H9 (cell line): ENCODE results near the gene FOSL2. TPM values are rescaled to one million over a fixed set of nuclear protein-coding genes. Genes with fewer than 3 reads are reported as not detected.

Experiments
- DNase-seq: peaks from one replicate; pipeline ENCODE4 v3.0.0-alpha.2; 2017
- H2AFZ ChIP-seq: one replicate; pipeline ENCODE4 v1.6.1; 2013; ENCODE audit warnings: mild to moderate bottlenecking, low read length, control low read depth, moderate library complexity
- H2AK5ac ChIP-seq: 2 replicates; pipeline ENCODE4 v1.6.1; 2013; ENCODE audit warnings: low read length, control low read depth, mixed read lengths; ENCODE audit not compliant: insufficient read length
- H2BK120ac ChIP-seq: one replicate; pipeline ENCODE4 v1.6.1; 2013; ENCODE audit warnings: low read depth, mild to moderate bottlenecking, low read length, control low read depth, inconsistent platforms; ENCODE audit not compliant: poor library complexity, severe bottlenecking
- H2BK12ac ChIP-seq: 2 replicates; pipeline ENCODE4 v1.6.1; 2013; ENCODE audit warnings: low read length, control low read depth, mixed read lengths, low read depth; ENCODE audit not compliant: insufficient read length
- H2BK15ac ChIP-seq: 2 replicates; pipeline ENCODE4 v1.6.1; 2013; ENCODE audit warnings: low read depth, low read length, control low read depth
- H2BK20ac ChIP-seq: one replicate; pipeline ENCODE4 v1.6.1; 2013; ENCODE audit warnings: low read depth, mild to moderate bottlenecking, low read length, control low read depth, inconsistent platforms; ENCODE audit not compliant: poor library complexity, severe bottlenecking
- H2BK5ac ChIP-seq: 2 replicates; pipeline ENCODE4 v1.6.1; 2013; ENCODE audit warnings: low read length, control low read depth, mixed read lengths; ENCODE audit not compliant: insufficient read length
- H3K14ac ChIP-seq: 2 replicates; pipeline ENCODE4 v1.6.1; 2013; ENCODE audit warnings: low read length, control low read depth; ENCODE audit not compliant: insufficient read depth
- H3K18ac ChIP-seq: 2 replicates; pipeline ENCODE4 v1.6.1; 2013; ENCODE audit warnings: low read depth, mild to moderate bottlenecking, mixed read lengths, low read length, control low read depth; ENCODE audit not compliant: insufficient read length
- H3K23ac ChIP-seq: 2 replicates; pipeline ENCODE4 v1.6.1; 2013; ENCODE audit warnings: low read length, control low read depth, mixed read lengths, low read depth; ENCODE audit not compliant: insufficient read length
- H3K23me2 ChIP-seq: 2 replicates; pipeline ENCODE4 v1.6.1; 2013; ENCODE audit warnings: low read depth, mild to moderate bottlenecking, mixed read lengths, low read length, control low read depth; ENCODE audit not compliant: insufficient read length, poor library complexity, severe bottlenecking
- H3K27ac ChIP-seq: 2 replicates; pipeline ENCODE4 v1.5.1; 2013; ENCODE audit warnings: low read length, control low read depth, mixed read lengths, low read depth; ENCODE audit not compliant: insufficient read length
- H3K27me3 ChIP-seq: 2 replicates; pipeline ENCODE4 v1.6.1; 2013; ENCODE audit warnings: low read length, control low read depth, inconsistent platforms; ENCODE audit not compliant: insufficient read depth
- H3K4ac ChIP-seq: 2 replicates; pipeline ENCODE4 v1.6.1; 2013; ENCODE audit warnings: low read depth, mild to moderate bottlenecking, control low read depth, inconsistent platforms, low read length, moderate library complexity
- H3K4me1 ChIP-seq: 2 replicates; pipeline ENCODE4 v1.6.1; 2013; ENCODE audit warnings: low read length, control low read depth, inconsistent platforms; ENCODE audit not compliant: insufficient read depth
- H3K4me2 ChIP-seq: 2 replicates; pipeline ENCODE4 v1.6.1; 2013; ENCODE audit warnings: low read length, control low read depth, mixed read lengths; ENCODE audit not compliant: insufficient read length, insufficient read depth
- H3K56ac ChIP-seq: 2 replicates; pipeline ENCODE4 v1.6.1; 2013; ENCODE audit warnings: low read depth, mild to moderate bottlenecking, mixed read lengths, low read length, control low read depth; ENCODE audit not compliant: insufficient read length
- H3K79me1 ChIP-seq: 2 replicates; pipeline ENCODE4 v1.6.1; 2013; ENCODE audit warnings: low read depth, mild to moderate bottlenecking, moderate library complexity, low read length, control low read depth, inconsistent platforms; ENCODE audit not compliant: insufficient read depth, poor library complexity, severe bottlenecking
- H3K79me2 ChIP-seq: 2 replicates; pipeline ENCODE4 v1.6.1; 2013; ENCODE audit warnings: low read length, control low read depth, inconsistent platforms; ENCODE audit not compliant: insufficient read depth
- H3K9ac ChIP-seq: 2 replicates; pipeline ENCODE4 v1.6.1; 2013; ENCODE audit warnings: low read length, control low read depth, mixed read lengths; ENCODE audit not compliant: insufficient read length; ENCODE audit errors: extremely low read depth
- H3K9me3 ChIP-seq: one replicate; pipeline ENCODE4 v1.6.1; 2013; ENCODE audit warnings: low read depth, low read length, inconsistent platforms; ENCODE audit not compliant: control insufficient read depth
- H3T11ph ChIP-seq: one replicate; pipeline ENCODE4 v1.6.1; 2013; ENCODE audit warnings: mild to moderate bottlenecking, low read length, control low read depth, inconsistent platforms
- H4K20me1 ChIP-seq: one replicate; pipeline ENCODE4 v1.6.1; 2013; ENCODE audit not compliant: control insufficient read depth, insufficient read length, insufficient read depth
- H4K5ac ChIP-seq: 2 replicates; pipeline ENCODE4 v1.6.1; 2013; ENCODE audit warnings: low read depth, mild to moderate bottlenecking, mixed read lengths, low read length, control low read depth; ENCODE audit not compliant: insufficient read length
- H4K8ac ChIP-seq: replicated peaks from 2 replicates; pipeline ENCODE4 v1.6.1; 2013; ENCODE audit warnings: low read length, control low read depth, mixed read lengths, low read depth; ENCODE audit not compliant: insufficient read length
- H4K91ac ChIP-seq: 2 replicates; pipeline ENCODE4 v1.6.1; 2013; ENCODE audit warnings: low read depth, mild to moderate bottlenecking, moderate library complexity, mixed read lengths, low read length, control low read depth; ENCODE audit not compliant: insufficient read length
- H3K27ac Mint-ChIP-seq, 3 experiments: 2 replicates in 2 of 3; 3 replicates in 1 of 3; pipeline ENCODE4 v1.8.0; 2020 to 2021; ENCODE audit warnings: mixed read lengths in 3 of 3, mild to moderate bottlenecking in 1 of 3, moderate library complexity in 1 of 3
- H3K27me3 Mint-ChIP-seq: 2 replicates; pipeline ENCODE4 v1.8.0; 2021; ENCODE audit warnings: low read depth, mild to moderate bottlenecking, moderate library complexity, mixed read lengths
- H3K36me3 Mint-ChIP-seq, 3 experiments: 2 replicates in 2 of 3; 3 replicates in 1 of 3; pipeline ENCODE4 v1.8.0; 2020 to 2021; ENCODE audit warnings: low read depth in 3 of 3, mixed read lengths in 3 of 3; ENCODE audit not compliant: insufficient read depth in 1 of 3
- H3K4me1 Mint-ChIP-seq, 2 experiments: 2 replicates each; pipeline ENCODE4 v1.8.0; 2020; ENCODE audit warnings: mixed read lengths in 2 of 2
- H3K4me3 Mint-ChIP-seq, 2 experiments: 2 replicates in 1 of 2; 3 replicates in 1 of 2; pipeline ENCODE4 v1.8.0; 2020 to 2021; ENCODE audit warnings: mild to moderate bottlenecking in 2 of 2, mixed read lengths in 2 of 2, moderate library complexity in 1 of 2
- H3K9me3 Mint-ChIP-seq, 2 experiments: 2 replicates in 1 of 2; 3 replicates in 1 of 2; pipeline ENCODE4 v1.8.0; 2020; ENCODE audit warnings: mild to moderate bottlenecking in 2 of 2, mixed read lengths in 2 of 2, moderate library complexity in 1 of 2
- WGBS: extraction: QIAGEN DNeasy Blood & Tissue Kit; methylation state at CpG from one replicate; pipeline ENCODE4 v1.1.7; 2013; ENCODE audit warnings: missing lambda C conversion rate, low lambda C conversion rate, mixed read lengths; ENCODE audit not compliant: insufficient read length; ENCODE audit errors: extremely low coverage; 5-methylcytosine and 5-hydroxymethylcytosine counted together
- total RNA-seq: library from RNA; stranded (reverse); gene quantifications from 2 replicates; pipeline ENCODE4 v1.2.1, GENCODE V29; 2021
- TF ChIP-seq, protein P1 (sequence below): fragments of 200-600 bp; sonication (generic); conservative IDR thresholded peaks from 3 replicates; pipeline ENCODE4 v1.8.0; 2021; ENCODE audit warnings: antibody characterized with exemption, mild to moderate bottlenecking

The FOSL2 gene
- total RNA-seq, 1 experiment from 2014 or later = 7.4 TPM

DNA sequence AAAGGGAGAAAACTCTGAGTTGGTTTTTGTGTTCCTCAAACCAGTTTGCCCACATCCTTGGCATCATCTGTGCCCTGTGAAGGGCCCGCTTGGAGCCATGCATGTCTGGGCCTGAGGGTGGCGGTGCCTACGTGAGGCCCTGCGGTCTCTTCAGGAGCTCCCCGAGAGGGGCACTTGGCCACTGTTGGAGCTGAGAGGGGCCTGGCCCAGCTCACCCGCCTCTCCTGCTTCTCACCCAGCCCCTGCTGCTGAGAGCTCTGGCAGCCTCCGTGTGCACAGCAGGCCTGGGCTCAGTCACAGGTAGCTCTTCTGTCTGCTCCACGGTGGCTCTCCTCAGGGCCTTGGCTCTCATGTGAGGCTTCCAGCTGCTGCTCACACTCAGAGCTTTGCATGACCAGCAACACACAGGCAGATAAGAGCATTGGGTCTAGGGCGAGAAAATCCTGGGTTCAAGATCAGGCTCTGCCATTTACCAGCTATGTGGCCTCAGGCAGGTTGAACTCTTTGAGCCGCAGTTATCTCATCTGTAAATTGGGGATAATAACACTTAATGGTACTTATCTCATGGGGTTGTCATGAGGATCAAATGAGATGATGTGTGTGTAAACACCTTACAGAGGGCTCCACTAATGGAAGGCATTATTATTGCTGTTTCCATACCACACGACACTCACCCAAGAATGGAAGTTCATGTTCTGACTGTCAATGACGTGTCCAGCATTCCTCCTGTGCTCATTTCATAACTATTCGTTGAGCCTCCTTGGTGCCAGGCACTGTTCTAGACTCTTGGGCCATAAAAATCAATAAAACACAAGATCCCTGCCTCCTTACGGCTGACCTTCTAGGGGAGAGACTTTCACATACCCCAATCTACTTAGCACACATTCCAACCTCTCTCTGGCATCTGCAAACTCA, 61.6 kb downstream of the FOSL2 start:
- H3T11ph ChIP-seq = no peak overlapping the region
- H3K27me3 ChIP-seq = no peaks in the 10 kb centered on the region
- no peak overlapping the region for H2AFZ ChIP-seq
- H3K56ac ChIP-seq = no peak overlapping the region
- no peak overlapping the region for H3K14ac ChIP-seq
- no peak overlapping the region for H4K8ac ChIP-seq
- no peak overlapping the region for H2BK12ac ChIP-seq
- no peak overlapping the region for H2BK15ac ChIP-seq
- no peaks in the 10 kb centered on the region for H3K79me1 ChIP-seq
- no peak overlapping the region for H3K4me3 Mint-ChIP-seq
- TF ChIP-seq, protein P1, sequence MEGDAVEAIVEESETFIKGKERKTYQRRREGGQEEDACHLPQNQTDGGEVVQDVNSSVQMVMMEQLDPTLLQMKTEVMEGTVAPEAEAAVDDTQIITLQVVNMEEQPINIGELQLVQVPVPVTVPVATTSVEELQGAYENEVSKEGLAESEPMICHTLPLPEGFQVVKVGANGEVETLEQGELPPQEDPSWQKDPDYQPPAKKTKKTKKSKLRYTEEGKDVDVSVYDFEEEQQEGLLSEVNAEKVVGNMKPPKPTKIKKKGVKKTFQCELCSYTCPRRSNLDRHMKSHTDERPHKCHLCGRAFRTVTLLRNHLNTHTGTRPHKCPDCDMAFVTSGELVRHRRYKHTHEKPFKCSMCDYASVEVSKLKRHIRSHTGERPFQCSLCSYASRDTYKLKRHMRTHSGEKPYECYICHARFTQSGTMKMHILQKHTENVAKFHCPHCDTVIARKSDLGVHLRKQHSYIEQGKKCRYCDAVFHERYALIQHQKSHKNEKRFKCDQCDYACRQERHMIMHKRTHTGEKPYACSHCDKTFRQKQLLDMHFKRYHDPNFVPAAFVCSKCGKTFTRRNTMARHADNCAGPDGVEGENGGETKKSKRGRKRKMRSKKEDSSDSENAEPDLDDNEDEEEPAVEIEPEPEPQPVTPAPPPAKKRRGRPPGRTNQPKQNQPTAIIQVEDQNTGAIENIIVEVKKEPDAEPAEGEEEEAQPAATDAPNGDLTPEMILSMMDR = no peak
- no peak overlapping the region for H3K27ac Mint-ChIP-seq
- H3K4me2 ChIP-seq = no peak overlapping the region
- no peaks in the 10 kb centered on the region for H3K9me3 ChIP-seq
- no peak overlapping the region for H4K5ac ChIP-seq
- no peak overlapping the region for H4K91ac ChIP-seq
- no peaks in the 10 kb centered on the region; the same call in 1 of the 2 replicates for H3K27me3 Mint-ChIP-seq
- DNase-seq = no peak
- no peak overlapping the region for H3K27ac ChIP-seq
- no peaks in the 10 kb centered on the region for H3K79me2 ChIP-seq
- H2BK20ac ChIP-seq = no peak overlapping the region
- H2AK5ac ChIP-seq = no peak overlapping the region
- peaks cover 9 to 13% of the 10 kb centered on the region in 2 experiments for H3K4me1 Mint-ChIP-seq
- no peaks in the 10 kb centered on the region for H3K23me2 ChIP-seq
- H3K4me1 ChIP-seq = no peaks in the 10 kb centered on the region; the same call in 1 of the 2 replicates
- H3K9ac ChIP-seq = no peak overlapping the region
- no peak overlapping the region for H3K18ac ChIP-seq
- no CpG with 5 or more reads among the region's 14 CpGs for WGBS
- H2BK5ac ChIP-seq = no peak overlapping the region
- H3K36me3 Mint-ChIP-seq = no peaks in the 10 kb centered on the region
- no peak overlapping the region for H3K4ac ChIP-seq
- no peaks in the 10 kb centered on the region for H4K20me1 ChIP-seq
- H3K23ac ChIP-seq = no peak overlapping the region
- H2BK120ac ChIP-seq = no peak overlapping the region
- H3K9me3 Mint-ChIP-seq = no peaks in the 10 kb centered on the region
